ENCODE measurements around the gene XPOT.

Gene XPOT

GRCh38 chr12:64470495-64470894 is 66.3 kb downstream of the XPOT start:
- no peak for DNase-seq

DNA sequence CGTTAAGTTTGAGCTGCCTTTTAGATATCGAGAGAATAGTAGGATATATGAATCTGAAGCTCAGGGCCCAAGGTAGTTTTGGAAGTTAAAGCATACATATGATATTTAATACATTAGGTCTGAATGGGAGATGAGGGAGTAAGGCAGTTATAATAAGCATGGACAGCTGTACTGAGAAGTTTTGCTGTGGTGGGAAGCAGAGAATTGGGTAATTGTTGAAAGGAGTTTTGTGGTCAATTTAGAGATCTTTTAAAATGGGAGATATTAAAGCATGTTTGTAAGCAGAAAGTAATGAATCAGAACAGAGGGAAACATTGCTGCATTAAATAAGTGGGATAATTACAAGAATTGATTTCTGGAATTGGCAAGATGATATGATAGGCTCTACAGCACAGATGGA is 69.0 kb downstream of the XPOT start:
- DNase-seq = no peak

DNA sequence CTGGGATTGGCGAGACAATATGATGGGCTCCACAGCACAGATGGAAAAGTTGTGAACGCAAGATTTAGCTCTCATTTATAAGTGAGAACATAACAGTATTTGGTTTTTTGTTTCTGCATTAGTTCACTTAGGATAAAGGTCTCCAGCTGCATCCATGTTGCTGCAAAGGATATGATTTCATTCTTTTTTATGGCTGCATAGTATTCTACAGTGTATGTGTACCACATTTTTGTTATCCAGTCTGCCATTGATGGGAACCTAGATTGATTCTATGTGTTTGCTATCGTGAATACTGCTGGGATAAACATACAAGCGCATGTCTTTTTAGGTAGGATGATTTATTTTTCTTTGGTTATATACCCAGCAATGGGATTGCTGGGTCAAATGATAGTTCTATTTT is 71.3 kb downstream of the XPOT start:
- DNase-seq = no peak

DNA sequence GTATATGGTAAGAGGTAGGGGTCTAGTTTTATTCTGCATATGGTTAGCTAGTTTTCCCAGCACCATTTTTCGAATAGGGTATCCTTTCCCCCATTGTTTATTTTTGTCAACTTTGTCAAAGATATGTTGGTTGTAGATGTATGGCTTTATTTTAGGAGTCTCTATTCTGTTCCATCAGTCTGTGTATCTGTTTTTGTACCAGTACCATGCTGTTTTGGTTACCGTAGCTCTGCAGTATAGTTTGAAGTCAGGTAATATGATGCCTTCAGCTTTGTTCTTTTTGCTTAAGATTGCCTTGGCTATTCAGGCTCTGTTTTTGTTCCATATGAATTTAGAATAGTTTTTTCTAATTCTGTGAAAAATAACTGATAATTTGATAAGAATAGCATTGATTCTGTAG is 72.7 kb downstream of the XPOT start:
- no peak for DNase-seq

DNA sequence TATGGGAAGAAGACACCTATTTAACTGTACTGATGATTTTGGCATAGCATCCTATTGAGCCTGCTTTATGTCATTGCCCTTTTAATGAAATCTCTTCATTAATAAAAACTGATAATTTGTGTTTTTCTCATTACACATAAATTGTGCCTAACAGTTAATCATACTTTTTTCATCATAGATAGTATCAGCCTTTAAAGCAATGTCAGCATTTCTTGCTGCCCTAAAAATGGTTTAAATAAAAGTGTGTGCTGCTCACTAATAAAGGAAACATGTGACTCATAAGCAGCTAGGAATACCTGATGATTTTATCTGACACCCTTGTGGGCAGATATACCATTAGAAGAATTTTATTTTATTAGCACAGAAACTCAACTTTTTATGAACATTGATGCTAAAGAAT is 74.5 kb downstream of the XPOT start:
- DNase-seq = no peak

DNA sequence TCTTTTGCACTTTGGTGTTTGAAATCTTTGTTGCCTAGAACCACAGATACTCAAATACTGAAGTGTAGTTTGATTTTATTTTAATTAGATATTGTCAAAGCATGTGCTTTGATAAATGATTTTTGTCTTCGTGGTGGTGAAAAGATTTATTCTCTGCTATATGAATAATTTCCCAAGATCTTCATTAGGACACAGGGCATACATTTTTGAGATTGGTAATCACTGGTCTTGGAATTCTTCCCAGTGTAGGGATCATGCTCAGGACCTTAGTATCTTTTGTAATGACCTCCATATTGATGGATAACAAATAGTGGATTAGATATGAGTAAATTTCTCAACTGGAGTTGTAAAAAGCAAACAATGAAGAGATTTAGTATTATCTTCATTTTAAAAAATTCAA is 76.0 kb downstream of the XPOT start:
- no peak for DNase-seq

GRCh38 chr12:64486657-64487056 is 82.5 kb downstream of the XPOT start:
- no peak for DNase-seq

DNA sequence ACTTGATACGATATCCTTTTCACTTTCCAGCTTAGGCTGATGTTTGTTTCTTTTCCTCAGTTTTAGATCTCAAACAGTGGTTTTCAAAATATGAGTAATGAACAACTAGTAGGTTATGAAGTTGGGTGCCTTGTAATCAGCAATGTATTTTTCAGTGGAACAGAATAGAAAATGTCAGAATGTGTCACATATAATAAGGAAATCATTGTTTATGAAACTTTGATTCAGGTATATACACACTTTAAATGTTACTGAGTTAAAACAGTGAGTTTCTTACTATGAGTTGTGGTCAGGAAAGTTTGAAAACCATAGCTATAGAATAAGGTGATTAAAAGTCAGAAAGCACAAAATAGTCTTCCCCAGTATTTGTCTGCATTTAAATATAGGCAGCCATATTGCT is 87.5 kb downstream of the XPOT start:
- no peak for DNase-seq

GRCh38 chr12:64493513-64493912 is 89.3 kb downstream of the XPOT start:
- DNase-seq = no peak

GRCh38 chr12:64494998-64495729 is 91.0 kb downstream of the XPOT start:
- DNase-seq = no peak

- no peak for DNase-seq
Measured at GRCh38 chr12:64496839-64497400, 92.7 kb downstream of the XPOT start.

DNA sequence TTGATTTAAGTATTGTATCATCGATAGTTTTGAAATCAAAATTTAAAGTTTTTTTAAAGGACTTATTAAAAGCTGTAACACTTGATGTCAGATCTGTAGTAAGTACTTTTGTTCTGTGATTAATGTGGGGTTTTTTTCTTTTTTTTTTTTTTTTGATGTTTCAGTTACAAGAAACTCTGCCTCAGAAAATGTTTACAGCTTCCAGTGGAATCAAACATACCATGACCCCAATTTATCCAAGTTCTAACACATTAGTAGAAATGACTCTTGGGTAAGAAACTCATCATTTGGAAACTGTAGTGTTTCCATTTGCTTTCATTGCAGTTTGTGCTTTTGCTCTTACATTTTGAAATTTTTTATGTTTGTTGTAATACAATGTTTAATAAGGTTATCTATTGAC is 93.3 kb downstream of the XPOT start:
- DNase-seq = no peak

DNA sequence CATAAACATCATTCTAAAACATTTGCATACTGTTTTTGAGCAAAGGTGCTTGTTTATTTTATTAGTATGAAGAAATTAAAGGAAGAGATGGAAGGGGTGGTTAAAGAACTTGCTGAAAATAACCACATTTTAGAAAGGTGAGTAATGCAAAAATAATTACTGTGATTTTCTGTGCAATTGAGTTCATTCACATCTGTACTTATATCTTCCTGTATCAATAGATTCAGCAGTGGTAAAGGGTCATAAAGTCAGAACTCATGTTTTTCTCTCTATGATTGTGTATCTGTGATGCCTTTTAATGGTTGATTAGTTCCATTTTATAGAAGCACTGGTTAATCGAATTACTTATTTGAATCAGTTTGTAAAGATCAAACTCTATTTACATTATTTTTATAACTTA is 93.7 kb downstream of the XPOT start:
- no peak for DNase-seq

DNA sequence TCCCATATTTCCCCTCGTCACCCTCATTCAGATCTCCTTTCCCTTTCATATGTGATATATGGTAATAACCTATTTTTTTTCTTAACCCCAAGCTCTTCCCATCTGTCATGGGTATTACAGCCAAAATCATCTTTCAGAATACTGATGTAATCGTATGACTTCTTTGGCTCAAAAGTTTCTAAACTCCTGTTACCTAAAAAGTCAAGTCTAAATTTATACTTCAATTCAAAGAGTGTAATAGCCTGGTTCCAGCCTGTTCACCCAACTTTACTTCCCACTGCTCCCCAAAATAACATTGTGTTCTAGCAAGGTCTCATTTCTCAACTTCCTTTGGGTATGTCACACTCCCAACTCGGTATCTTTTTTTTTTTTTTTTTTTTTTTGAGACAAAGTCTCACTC is 96.2 kb downstream of the XPOT start:
- DNase-seq = no peak
